Mucosa of descending colon (tissue), 3 donors: ENCODE measurements around the gene KIRREL2. TPM values are rescaled to one million over a fixed set of nuclear protein-coding genes. Genes with fewer than 3 reads are reported as not detected.
"Not testable (repeated sequence)": the region's sequence is repeated elsewhere in the genome, so short reads cannot be mapped to it uniquely, and the experiment has no call there.

ENCODE experiments used
- ATAC-seq: fragments of 200-7000 bp; cut with Tn5 transposase; one replicate; pipeline ENCODE4 v1.9.1; 2020; ENCODE audit warnings: mild to moderate bottlenecking, moderate library complexity
- DNase-seq, 3 donors: peaks; one replicate each; pipeline ENCODE4 v3.0.0-alpha.2; 2020
- H3K36me3 ChIP-seq: fragments of 200-600 bp; one replicate; pipeline ENCODE4 v1.8.0; 2021; ENCODE audit warnings: low read depth, mild to moderate bottlenecking
- H3K4me1 ChIP-seq: fragments of 200-600 bp; one replicate; pipeline ENCODE4 v1.8.0; 2021; ENCODE audit warnings: low read depth, mild to moderate bottlenecking
- H3K4me3 ChIP-seq: fragments of 200-600 bp; one replicate; pipeline ENCODE4 v1.8.0; 2021; ENCODE audit warnings: mild to moderate bottlenecking
- H3K9me3 ChIP-seq: fragments of 200-600 bp; one replicate; pipeline ENCODE4 v1.8.0; 2021; ENCODE audit warnings: mild to moderate bottlenecking
- intact Hi-C, 2 donors: fragments of 100-400 bp; cut with DNase I in 1 of 2; cut with micrococcal nuclease in 1 of 2; formaldehyde crosslinking; loops; one replicate each; pipeline versions ENCODE4 v1.11.0 to v1.11.1; 2022; cut with DNase I, micrococcal nuclease
- total RNA-seq, 3 donors: library from RNA; stranded (reverse); fragmentation: NEBNext Ultra II Directional in 2 of 3; extraction: Animal tissue kit (Norgen Biotek cat#: 25700) in 2 of 3; gene quantifications; one replicate each; pipeline versions ENCODE4 v1.2.1 to v1.2.4, GENCODE V29; 2021 to 2023
- TF ChIP-seq, protein P1 (sequence below): fragments of 200-600 bp; IDR thresholded peaks from one replicate; pipeline ENCODE4 v1.8.0; 2022; ENCODE audit warnings: antibody characterized with exemption, mild to moderate bottlenecking
- donor health status: DM: no; HTN: no; CAD: no; lungs with moderate emphysema.
- donor health status: DM: no; HTN: no; CAD: no.
- donor health status: DM: no; HTN: yes; CAD: no.

KIRREL2 gene
- total RNA-seq, 3 donors from 2014 or later = 0.09 TPM; not detected in 2

GRCh38 chr19:35830986-35831385, 25.7 kb upstream of the KIRREL2 start:
- ATAC-seq (no peak), DNase-seq (no peak)
- intact Hi-C loops = no loop called here
- no peaks in the 10 kb centered on the region for H3K36me3 ChIP-seq
- TF ChIP-seq, protein P1, sequence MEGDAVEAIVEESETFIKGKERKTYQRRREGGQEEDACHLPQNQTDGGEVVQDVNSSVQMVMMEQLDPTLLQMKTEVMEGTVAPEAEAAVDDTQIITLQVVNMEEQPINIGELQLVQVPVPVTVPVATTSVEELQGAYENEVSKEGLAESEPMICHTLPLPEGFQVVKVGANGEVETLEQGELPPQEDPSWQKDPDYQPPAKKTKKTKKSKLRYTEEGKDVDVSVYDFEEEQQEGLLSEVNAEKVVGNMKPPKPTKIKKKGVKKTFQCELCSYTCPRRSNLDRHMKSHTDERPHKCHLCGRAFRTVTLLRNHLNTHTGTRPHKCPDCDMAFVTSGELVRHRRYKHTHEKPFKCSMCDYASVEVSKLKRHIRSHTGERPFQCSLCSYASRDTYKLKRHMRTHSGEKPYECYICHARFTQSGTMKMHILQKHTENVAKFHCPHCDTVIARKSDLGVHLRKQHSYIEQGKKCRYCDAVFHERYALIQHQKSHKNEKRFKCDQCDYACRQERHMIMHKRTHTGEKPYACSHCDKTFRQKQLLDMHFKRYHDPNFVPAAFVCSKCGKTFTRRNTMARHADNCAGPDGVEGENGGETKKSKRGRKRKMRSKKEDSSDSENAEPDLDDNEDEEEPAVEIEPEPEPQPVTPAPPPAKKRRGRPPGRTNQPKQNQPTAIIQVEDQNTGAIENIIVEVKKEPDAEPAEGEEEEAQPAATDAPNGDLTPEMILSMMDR = no peak
- no peaks in the 10 kb centered on the region for H3K4me1 ChIP-seq
- no peaks in the 10 kb centered on the region for H3K9me3 ChIP-seq
- no peak overlapping the region for H3K4me3 ChIP-seq

GRCh38 chr19:35832054-35832453, 24.7 kb upstream of the KIRREL2 start:
- TF ChIP-seq, protein P1 = no peak
- intact Hi-C loops = no loop called here
- DNase-seq (no peak), ATAC-seq (no peak)
- Histone ChIP-seq H3K4me1 (no peaks in the 10 kb centered on the region), H3K9me3 (no peaks in the 10 kb centered on the region), H3K36me3 (no peaks in the 10 kb centered on the region), H3K4me3 (no peak overlapping the region)

DNA sequence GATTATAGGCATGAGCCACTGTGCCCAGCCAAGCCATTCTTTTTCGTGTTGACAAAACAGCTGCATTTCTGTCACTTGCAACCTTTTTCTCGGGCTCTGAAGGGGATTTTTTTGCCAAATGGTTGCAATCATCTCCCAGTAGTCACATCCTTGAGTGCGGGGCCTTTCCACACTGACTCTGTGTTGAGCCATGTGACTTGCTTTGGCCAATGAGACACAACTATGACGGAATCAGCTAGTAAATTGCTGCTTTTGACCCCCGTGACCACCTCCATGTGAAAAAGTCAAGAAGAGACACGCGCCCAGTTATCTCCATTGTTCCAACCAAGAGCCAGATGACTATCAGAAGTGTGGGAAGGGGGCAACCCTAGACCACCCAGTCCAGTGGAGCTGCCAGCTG, 22.7 kb upstream of the KIRREL2 start:
- Histone ChIP-seq H3K36me3 (no peaks in the 10 kb centered on the region), H3K4me1 (no peaks in the 10 kb centered on the region), H3K4me3 (no peak overlapping the region), H3K9me3 (no peaks in the 10 kb centered on the region)
- DNase-seq (no peak), ATAC-seq (no peak)
- TF ChIP-seq, protein P1 = no peak
- intact Hi-C loops = no loop called here

- intact Hi-C loops, ATAC-seq, H3K9me3 ChIP-seq: not testable (repeated sequence)
Observed at GRCh38 chr19:35836096-35836495, 20.6 kb upstream of the KIRREL2 start.

DNA sequence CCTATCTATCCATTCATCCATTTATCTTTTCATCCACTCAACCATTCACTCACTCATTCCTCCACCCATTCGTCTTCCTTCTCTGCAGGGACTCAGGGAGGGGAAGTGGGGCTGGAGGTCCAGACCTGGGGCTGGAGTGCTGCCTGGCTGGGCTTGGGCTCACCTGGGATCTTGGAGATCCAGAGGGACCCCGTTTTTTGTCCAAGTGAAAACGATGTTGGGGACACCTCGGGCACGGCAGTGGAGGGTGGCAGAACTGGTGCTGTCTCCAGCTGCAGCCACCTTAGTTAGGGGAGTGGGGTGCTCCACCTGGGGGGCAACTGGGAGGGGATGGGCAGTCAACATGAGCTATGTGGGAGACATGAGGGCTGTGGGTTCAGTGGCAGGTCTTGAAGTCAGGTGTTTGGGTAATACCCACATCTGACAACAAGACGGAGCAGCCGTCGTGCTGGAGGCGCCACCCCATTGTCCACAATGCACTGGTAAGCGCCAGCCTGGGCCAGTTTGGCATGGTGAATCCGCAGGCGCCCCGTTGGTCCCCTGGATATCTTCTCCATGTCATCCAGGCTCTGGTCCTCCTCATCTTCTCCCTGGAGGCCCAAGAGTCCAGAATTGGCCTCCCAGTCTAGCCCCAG, 14.6 kb upstream of the KIRREL2 start:
- Histone ChIP-seq H3K4me3 (no peak overlapping the region), H3K4me1 (peaks cover 14% of the 10 kb centered on the region), H3K36me3 (no peaks in the 10 kb centered on the region), H3K9me3 (no peaks in the 10 kb centered on the region)
- intact Hi-C loops = no loop called here
- ATAC-seq (no peak), DNase-seq (no peak)
- TF ChIP-seq, protein P1 = no peak

More at GRCh38 chr19:35836096-35836495, 20.6 kb upstream of the KIRREL2 start:
- not testable (repeated sequence) for H3K4me1 ChIP-seq, DNase-seq, H3K4me3 ChIP-seq, H3K36me3 ChIP-seq

GRCh38 chr19:35842666-35843272, 13.9 kb upstream of the KIRREL2 start:
- intact Hi-C loops = no loop called here
- ATAC-seq (no peak), DNase-seq (no peak)
- Histone ChIP-seq H3K36me3 (no peaks in the 10 kb centered on the region), H3K4me3 (no peak overlapping the region), H3K4me1 (peaks cover 14% of the 10 kb centered on the region), H3K9me3 (no peaks in the 10 kb centered on the region)
- TF ChIP-seq, protein P1 = no peak
